ENCODE measurements around the gene TCF7L1. TPM values are rescaled to one million over a fixed set of nuclear protein-coding genes. Genes with fewer than 3 reads are reported as not detected.
A peak's percentile ranks its signal among the peaks of the same experiment; 100 is the strongest.

TCF7L1 gene
- polyA plus RNA-seq, 1 of the 3 experiments (the other 2 are of a cell fraction) = 3.7 TPM

- no peak for DNase-seq
- H3K27me3 ChIP-seq (ENCODE audit: insufficient read depth) = no peaks in the 10 kb centered on the region
- H3K9me3 ChIP-seq = no peaks in the 10 kb centered on the region
- no peak for TF ChIP-seq RXRA (IDR thresholded peaks at IDR 0.05; ENCODE audit: borderline replicate concordance, low read depth)
- TF ChIP-seq JUND (IDR thresholded peaks at IDR 0.05) = no peak
- TF ChIP-seq, protein P1, sequence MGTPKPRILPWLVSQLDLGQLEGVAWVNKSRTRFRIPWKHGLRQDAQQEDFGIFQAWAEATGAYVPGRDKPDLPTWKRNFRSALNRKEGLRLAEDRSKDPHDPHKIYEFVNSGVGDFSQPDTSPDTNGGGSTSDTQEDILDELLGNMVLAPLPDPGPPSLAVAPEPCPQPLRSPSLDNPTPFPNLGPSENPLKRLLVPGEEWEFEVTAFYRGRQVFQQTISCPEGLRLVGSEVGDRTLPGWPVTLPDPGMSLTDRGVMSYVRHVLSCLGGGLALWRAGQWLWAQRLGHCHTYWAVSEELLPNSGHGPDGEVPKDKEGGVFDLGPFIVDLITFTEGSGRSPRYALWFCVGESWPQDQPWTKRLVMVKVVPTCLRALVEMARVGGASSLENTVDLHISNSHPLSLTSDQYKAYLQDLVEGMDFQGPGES (IDR thresholded peaks at IDR 0.05; ENCODE audit: low read depth, low read length) = no peak
- TF ChIP-seq EP300 (IDR thresholded peaks at IDR 0.05; ENCODE audit: borderline replicate concordance in 1 of 2, low read depth in 1 of 2, low read length in 1 of 2) = no peak
- no peak for TF ChIP-seq NRF1 (IDR thresholded peaks at IDR 0.05; ENCODE audit: low read depth, low read length)
- no peak for TF ChIP-seq FOXM1 (IDR thresholded peaks at IDR 0.05; ENCODE audit: low read depth)
- TF ChIP-seq TAF1 (IDR thresholded peaks at IDR 0.05; ENCODE audit: borderline replicate concordance, low read depth, low read length) = no peak
- no peak for TF ChIP-seq FOXJ3 (CRISPR knock-in tag; IDR thresholded peaks at IDR 0.05)
- no peak for TF ChIP-seq USF2 (IDR thresholded peaks at IDR 0.05; ENCODE audit: borderline replicate concordance, low read depth, low read length)
- no peak for TF ChIP-seq MEF2A (IDR thresholded peaks at IDR 0.05; ENCODE audit: borderline replicate concordance, low read depth)
- no peak for TF ChIP-seq EZH2phosphoT487 (IDR thresholded peaks at IDR 0.05; ENCODE audit: borderline replicate concordance, low read depth)
- no peak for TF ChIP-seq USF1 (IDR thresholded peaks at IDR 0.05; ENCODE audit: borderline replicate concordance, low read depth)
- TF ChIP-seq CHD2 (IDR thresholded peaks at IDR 0.05; ENCODE audit: low read length, partially characterized antibody) = no peak
- no peak for TF ChIP-seq POLR2AphosphoS5 (IDR thresholded peaks at IDR 0.05; ENCODE audit: low read depth, low read length)
- TF ChIP-seq NFIC (IDR thresholded peaks at IDR 0.05; ENCODE audit: borderline replicate concordance) = no peak
- TF ChIP-seq MAX (IDR thresholded peaks at IDR 0.05; ENCODE audit: low read depth) = no peak
- no peak for TF ChIP-seq MXI1 (IDR thresholded peaks at IDR 0.05; ENCODE audit: low read depth, low read length)
- no peak for TF ChIP-seq ELF1 (IDR thresholded peaks at IDR 0.05)
- no peak for TF ChIP-seq YY1 (IDR thresholded peaks at IDR 0.05; ENCODE audit: low read depth)
- H3K4me1 ChIP-seq (ENCODE audit: control insufficient read depth in 1 of 2, insufficient read depth in 2 of 2, low read depth in 1 of 2, low read length in 1 of 2) = peaks cover 9 to 41% of the 10 kb centered on the region in 2 experiments; a peak in 2 of 4 replicates
- peaks cover 25% of the 10 kb centered on the region for H3K79me2 ChIP-seq (ENCODE audit: insufficient read depth)
- H3K4me3 ChIP-seq (ENCODE audit: low read depth in 2 of 2, low read length in 1 of 2) = no peak overlapping the region
- no peaks in the 10 kb centered on the region for H3K9me2 ChIP-seq
- ChIA-PET POLR2A (no interaction called here), CTCF (interaction anchor here (1.0 to 2.5 kb wide), 10 partner anchors 10 to 274 kb away, joined by 3 to 14 read pairs (median 4); partner anchors contain the start of gene TCF7L1)
- peaks cover 7% of the 10 kb centered on the region for H3F3A ChIP-seq (replicated peaks; ENCODE audit: insufficient read depth)
- H3K27ac ChIP-seq (ENCODE audit: low read depth in 2 of 2, low read length in 1 of 2) = peak overlapping the region in 1 of 2 experiments; percentile 16; a peak in 1 of 4 replicates
- no peak overlapping the region for H3K4me2 ChIP-seq
- no peaks in the 10 kb centered on the region for H3K36me3 ChIP-seq (replicated peaks in 1 of 2; ENCODE audit: control insufficient read depth in 1 of 2, insufficient read depth in 2 of 2, low read length in 1 of 2)
- 66% methylated on average over 5 of the region's 7 CpGs for WGBS (ENCODE audit: low lambda C conversion rate)
- H4K20me1 ChIP-seq (ENCODE audit: insufficient read depth) = peaks cover 16% of the 10 kb centered on the region; the same call in 1 of the 2 replicates
- H2AFZ ChIP-seq (ENCODE audit: low read depth) = no peak overlapping the region
- H3K9ac ChIP-seq = no peak overlapping the region
Measured at GRCh38 chr2:85156153-85156552, 23.0 kb downstream of the TCF7L1 start.

All from SK-N-SH (cell line).